Measurements from ENCODE around the gene WDR37. TPM values are rescaled to one million over a fixed set of nuclear protein-coding genes. Genes with fewer than 3 reads are reported as not detected.
A peak's percentile ranks its signal among the peaks of the same experiment; 100 is the strongest.

Gene WDR37
- total and polyA plus RNA-seq, 4 donors, result 18.7 to 32.6 (median 28.9) TPM

DNA sequence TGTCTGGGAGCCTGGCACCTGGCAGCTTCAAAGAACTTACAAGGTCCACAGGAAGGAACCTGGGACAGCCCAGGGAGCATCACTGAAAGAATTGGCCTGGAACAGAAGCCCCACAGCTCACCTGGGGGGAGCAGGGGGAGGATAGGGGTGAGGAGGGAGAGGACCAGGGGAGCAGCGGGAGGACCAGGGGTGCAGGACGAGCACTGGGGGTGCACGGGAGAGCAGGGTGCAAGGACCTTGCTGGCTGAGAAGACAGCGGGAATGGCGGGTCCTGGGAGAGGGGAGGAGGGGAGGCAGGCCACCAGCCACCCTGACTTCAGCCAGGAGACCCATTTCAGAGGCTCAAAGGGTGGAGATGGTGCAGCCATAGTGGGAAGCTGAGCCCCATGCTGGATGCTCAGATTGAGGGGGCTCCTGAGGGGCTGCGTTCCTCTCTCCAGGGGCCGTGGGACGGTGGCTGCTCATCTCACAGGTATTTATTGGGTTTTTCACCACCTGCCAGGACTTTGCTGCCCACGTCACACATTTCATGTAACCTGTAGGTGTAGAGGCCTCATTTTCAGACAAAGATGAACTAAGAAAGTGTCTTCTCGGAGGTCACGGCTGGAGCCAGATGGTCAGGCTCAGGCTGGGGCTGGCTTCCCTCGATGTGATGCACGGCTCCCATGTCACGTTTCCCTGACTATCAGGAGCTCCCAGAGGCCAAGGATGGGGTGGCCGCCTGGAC, 110.1 kb downstream of the WDR37 start:
- Histone ChIP-seq H3K4me1 (ENCODE audit: control insufficient read depth, insufficient read depth, low read length) (peaks cover 9% of the 10 kb centered on the region), H3K4me3 (ENCODE audit: low read depth, low read length) (no peak overlapping the region), H3K36me3 (ENCODE audit: control insufficient read depth, insufficient read depth, low read length) (no peaks in the 10 kb centered on the region), H3K27me3 (ENCODE audit: control insufficient read depth, insufficient read depth, low read length) (no peaks in the 10 kb centered on the region), H3K9me3 (ENCODE audit: control insufficient read depth, insufficient read depth, low read length) (no peaks in the 10 kb centered on the region), H3K27ac (ENCODE audit: low read depth, low read length) (no peak overlapping the region)
- WGBS (ENCODE audit: insufficient coverage), result 93% methylated on average over 15 of the region's 15 CpGs
- DNase-seq (ENCODE audit: low read depth in 4 of 6, low spot score in 6 of 6), result no peak

DNA sequence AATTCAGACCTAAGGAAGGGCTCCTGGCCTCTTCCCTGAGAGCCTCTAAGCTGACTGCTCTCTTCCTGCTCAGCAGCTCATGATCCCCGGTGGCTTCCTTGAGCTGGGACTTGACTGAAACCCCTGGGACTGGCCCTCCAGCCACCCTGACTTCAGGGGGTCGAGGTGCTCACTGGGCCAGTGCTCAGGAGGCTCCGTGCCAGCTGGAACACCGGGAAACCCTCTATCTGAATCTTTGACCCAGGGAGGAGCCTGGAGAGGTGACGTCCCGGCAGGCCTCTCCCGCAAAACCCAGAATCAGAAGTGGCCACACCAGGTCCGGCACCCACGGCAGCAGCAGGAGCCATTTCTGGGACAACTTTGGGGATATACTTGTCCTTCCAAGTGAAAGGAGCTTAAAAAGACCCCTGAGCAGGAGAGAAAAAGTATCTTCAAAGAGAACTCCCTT, 110.7 kb downstream of the WDR37 start:
- H3K27ac ChIP-seq (ENCODE audit: low read depth, low read length), result no peak overlapping the region
- no peak for DNase-seq (ENCODE audit: low read depth in 4 of 6, low spot score in 6 of 6)
- peaks cover 9% of the 10 kb centered on the region for H3K4me1 ChIP-seq (ENCODE audit: control insufficient read depth, insufficient read depth, low read length)
- no peaks in the 10 kb centered on the region for H3K36me3 ChIP-seq (ENCODE audit: control insufficient read depth, insufficient read depth, low read length)
- H3K4me3 ChIP-seq (ENCODE audit: low read depth, low read length), result no peak overlapping the region
- 91% methylated on average over 9 of the region's 9 CpGs for WGBS (ENCODE audit: insufficient coverage)
- no peaks in the 10 kb centered on the region for H3K27me3 ChIP-seq (ENCODE audit: control insufficient read depth, insufficient read depth, low read length)
- no peaks in the 10 kb centered on the region for H3K9me3 ChIP-seq (ENCODE audit: control insufficient read depth, insufficient read depth, low read length)

DNA sequence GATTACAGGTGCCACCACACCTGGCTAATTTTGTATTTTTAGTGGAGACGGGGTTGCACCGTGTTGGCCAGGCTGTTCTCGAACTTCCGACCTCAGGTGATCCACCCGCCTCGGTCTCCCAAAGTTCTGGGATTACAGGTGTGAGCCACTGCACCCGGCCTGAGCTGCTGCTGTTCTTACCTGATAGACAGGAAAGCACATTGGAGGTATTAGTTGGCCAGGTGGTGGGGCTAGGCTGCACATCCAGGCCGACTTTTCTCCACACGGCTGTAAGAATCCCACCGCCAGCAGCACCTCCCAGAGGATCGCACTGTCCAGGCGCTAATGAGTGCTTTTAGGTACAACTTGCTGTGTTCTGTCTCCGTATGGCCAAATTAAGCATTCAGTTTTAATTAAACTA, 112.6 kb downstream of the WDR37 start:
- DNase-seq (ENCODE audit: low read depth in 4 of 6, low spot score in 6 of 6), result no peak
- Histone ChIP-seq H3K27me3 (ENCODE audit: control insufficient read depth, insufficient read depth, low read length) (no peaks in the 10 kb centered on the region), H3K9me3 (ENCODE audit: control insufficient read depth, insufficient read depth, low read length) (no peaks in the 10 kb centered on the region), H3K4me1 (ENCODE audit: control insufficient read depth, insufficient read depth, low read length) (peaks cover 9% of the 10 kb centered on the region), H3K36me3 (ENCODE audit: control insufficient read depth, insufficient read depth, low read length) (no peaks in the 10 kb centered on the region), H3K27ac (ENCODE audit: low read depth, low read length) (no peak overlapping the region), H3K4me3 (ENCODE audit: low read depth, low read length) (no peak overlapping the region)
- WGBS (ENCODE audit: insufficient coverage), result 93% methylated on average over 12 of the region's 13 CpGs

DNA sequence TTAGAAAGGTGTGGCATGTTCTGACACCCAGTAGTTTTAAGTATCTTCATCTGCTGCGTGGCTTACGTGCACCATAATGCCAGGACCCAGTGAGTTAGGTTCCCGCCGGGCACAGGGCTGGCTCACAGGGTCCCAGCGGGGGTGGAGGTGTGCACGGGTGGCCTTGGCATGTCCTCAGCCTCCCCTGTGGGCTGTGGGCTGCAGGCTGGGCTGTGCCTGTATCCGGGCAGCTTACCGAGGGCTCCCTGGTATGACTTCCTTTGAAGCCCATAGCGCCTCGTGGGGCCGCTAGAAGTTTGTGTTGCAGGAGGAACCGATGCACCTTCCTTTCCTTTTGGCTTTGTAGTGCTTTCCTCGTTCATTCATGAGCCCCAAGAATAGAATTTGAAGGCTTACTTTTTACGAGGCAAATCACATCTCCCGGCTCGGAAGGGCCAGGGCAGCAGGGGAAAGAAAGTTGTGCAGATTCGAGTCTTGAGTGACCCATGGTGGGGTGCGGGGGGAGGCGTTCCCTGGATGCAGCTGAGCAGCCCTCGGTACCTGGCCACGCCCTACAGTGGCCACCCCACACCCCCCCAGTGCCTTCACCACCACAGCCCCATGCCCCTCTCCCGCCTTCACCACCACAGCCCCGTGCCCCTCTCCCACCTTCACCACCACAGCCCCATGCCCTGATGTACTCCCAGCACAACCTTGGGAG, 113.2 kb downstream of the WDR37 start:
- Histone ChIP-seq H3K27me3 (ENCODE audit: control insufficient read depth, insufficient read depth, low read length) (no peaks in the 10 kb centered on the region), H3K36me3 (ENCODE audit: control insufficient read depth, insufficient read depth, low read length) (no peaks in the 10 kb centered on the region), H3K9me3 (ENCODE audit: control insufficient read depth, insufficient read depth, low read length) (no peaks in the 10 kb centered on the region), H3K4me3 (ENCODE audit: low read depth, low read length) (no peak overlapping the region), H3K4me1 (ENCODE audit: control insufficient read depth, insufficient read depth, low read length) (peaks cover 9% of the 10 kb centered on the region), H3K27ac (ENCODE audit: low read depth, low read length) (no peak overlapping the region)
- DNase-seq (ENCODE audit: low read depth in 4 of 6, low spot score in 6 of 6), result no peak
- WGBS (ENCODE audit: insufficient coverage), result 57% methylated on average over 17 of the region's 23 CpGs

DNA sequence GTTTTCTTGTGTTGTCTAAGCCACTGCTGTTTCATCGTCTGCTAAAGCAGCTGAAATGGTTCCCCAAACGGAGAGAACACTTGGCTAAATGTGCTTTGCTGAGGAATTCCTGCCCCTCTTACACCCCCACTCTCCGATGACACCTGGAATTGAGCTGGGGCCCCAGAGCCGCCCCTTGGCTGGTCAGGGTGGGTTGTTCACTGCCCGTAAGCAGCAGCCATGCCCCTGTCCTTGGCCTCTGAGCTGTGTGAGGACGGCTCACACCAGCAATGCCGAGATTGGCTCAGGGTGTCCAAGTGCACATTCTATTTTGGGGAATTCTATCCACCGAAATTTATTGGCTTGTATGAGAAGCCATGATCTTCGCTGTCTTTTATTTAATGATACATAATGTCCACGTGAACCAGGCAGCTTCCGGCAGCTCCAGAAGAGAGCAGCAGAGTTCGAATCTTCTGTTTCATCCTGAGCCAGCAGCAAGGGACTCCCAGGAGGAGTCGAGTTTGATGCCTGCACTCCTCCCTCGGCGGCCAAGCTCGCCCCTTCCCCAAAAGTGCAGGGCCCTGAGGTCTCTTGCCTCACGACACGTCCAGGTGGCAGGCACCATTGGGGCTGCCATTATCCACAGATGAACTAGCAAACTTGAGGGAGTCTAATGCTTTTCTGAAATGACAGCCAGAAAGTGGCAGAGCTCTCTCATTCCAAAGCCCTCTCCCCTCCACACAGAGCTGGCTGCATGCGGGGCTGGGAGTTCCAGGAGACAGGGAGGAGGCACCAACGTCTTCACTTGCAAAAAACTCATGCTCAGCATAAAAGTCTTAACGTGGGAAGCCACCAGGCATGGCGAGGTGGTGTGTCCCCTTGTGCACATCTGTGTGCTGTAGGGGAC, 114.0 kb downstream of the WDR37 start:
- Histone ChIP-seq H3K4me3 (ENCODE audit: low read depth, low read length) (no peak overlapping the region), H3K9me3 (ENCODE audit: control insufficient read depth, insufficient read depth, low read length) (no peaks in the 10 kb centered on the region), H3K27ac (ENCODE audit: low read depth, low read length) (no peak overlapping the region), H3K27me3 (ENCODE audit: control insufficient read depth, insufficient read depth, low read length) (no peaks in the 10 kb centered on the region), H3K4me1 (ENCODE audit: control insufficient read depth, insufficient read depth, low read length) (peaks cover 9% of the 10 kb centered on the region), H3K36me3 (ENCODE audit: control insufficient read depth, insufficient read depth, low read length) (no peaks in the 10 kb centered on the region)
- DNase-seq (ENCODE audit: low read depth in 4 of 6, low spot score in 6 of 6), result peak in 1 of 6 donors; percentile 54
- 67% methylated on average over 18 of the region's 22 CpGs for WGBS (ENCODE audit: insufficient coverage)

DNA sequence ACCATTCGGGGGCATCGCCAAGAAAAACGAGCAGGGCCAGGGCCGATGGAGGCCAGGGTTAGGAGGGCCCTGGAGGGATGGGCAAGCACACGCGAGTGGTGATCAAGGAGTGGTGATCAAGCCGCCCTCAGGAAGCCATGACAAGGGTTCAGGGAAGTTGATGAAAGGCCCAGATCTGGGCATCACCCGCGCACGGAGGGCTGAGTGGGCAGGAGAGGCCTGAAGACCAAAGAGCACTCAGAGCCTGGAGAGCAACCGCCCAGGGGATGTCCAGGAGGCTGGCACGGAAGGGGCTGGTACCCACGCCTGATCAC, 114.6 kb downstream of the WDR37 start:
- DNase-seq (ENCODE audit: low read depth in 4 of 6, low spot score in 6 of 6), result no peak
- Histone ChIP-seq H3K4me3 (ENCODE audit: low read depth, low read length) (no peak overlapping the region), H3K4me1 (ENCODE audit: control insufficient read depth, insufficient read depth, low read length) (peaks cover 9% of the 10 kb centered on the region), H3K27ac (ENCODE audit: low read depth, low read length) (no peak overlapping the region), H3K9me3 (ENCODE audit: control insufficient read depth, insufficient read depth, low read length) (no peaks in the 10 kb centered on the region), H3K36me3 (ENCODE audit: control insufficient read depth, insufficient read depth, low read length) (no peaks in the 10 kb centered on the region), H3K27me3 (ENCODE audit: control insufficient read depth, insufficient read depth, low read length) (no peaks in the 10 kb centered on the region)
- WGBS (ENCODE audit: insufficient coverage), result 94% methylated on average over 13 of the region's 13 CpGs

DNA sequence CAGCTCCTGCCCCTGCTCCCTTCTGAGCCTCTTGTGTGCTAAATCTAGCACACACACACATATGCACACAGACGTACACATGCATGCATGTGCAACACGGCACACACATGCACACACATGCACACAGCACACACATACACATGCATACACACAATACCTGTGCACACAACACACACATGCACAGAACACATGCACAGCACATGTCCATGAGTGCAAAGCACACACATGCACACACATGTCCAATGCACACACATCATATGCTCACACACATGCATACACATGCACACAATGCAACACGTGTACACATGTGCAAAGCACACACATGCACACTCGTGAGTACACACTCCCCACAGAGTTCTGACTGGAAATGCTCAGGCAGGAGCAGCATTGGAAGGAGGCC, 115.0 kb downstream of the WDR37 start:
- WGBS (ENCODE audit: insufficient coverage), result 90% methylated on average over 4 of the region's 4 CpGs
- no peak for DNase-seq (ENCODE audit: low read depth in 4 of 6, low spot score in 6 of 6)
- peaks cover 10% of the 10 kb centered on the region for H3K4me1 ChIP-seq (ENCODE audit: control insufficient read depth, insufficient read depth, low read length)
- H3K27ac ChIP-seq (ENCODE audit: low read depth, low read length), result no peak overlapping the region
- no peaks in the 10 kb centered on the region for H3K27me3 ChIP-seq (ENCODE audit: control insufficient read depth, insufficient read depth, low read length)
- H3K4me3 ChIP-seq (ENCODE audit: low read depth, low read length), result no peak overlapping the region
- H3K36me3 ChIP-seq (ENCODE audit: control insufficient read depth, insufficient read depth, low read length), result no peaks in the 10 kb centered on the region
- H3K9me3 ChIP-seq (ENCODE audit: control insufficient read depth, insufficient read depth, low read length), result no peaks in the 10 kb centered on the region

DNA sequence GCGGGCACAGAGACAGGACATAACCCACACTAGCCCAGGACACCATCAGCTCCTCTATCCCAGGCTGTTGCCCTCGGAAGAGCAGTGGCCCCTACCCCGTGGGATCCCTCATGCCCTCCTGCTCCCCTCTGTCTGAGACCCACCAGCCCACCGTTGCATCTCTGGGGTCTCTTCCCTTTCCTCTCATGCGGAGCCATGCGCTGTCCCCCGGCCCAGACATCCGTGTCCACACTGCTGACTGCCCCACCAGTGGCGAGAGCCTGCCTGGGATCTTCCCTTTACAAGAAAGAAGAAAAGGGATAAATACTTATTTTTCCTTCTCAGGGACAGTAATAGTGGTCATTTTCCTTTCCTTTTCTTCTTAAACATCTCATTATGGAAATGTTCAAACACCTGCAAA, 115.4 kb downstream of the WDR37 start:
- DNase-seq (ENCODE audit: low read depth in 4 of 6, low spot score in 6 of 6), result no peak
- 88% methylated on average over 8 of the region's 9 CpGs for WGBS (ENCODE audit: insufficient coverage)
- Histone ChIP-seq H3K4me1 (ENCODE audit: control insufficient read depth, insufficient read depth, low read length) (peaks cover 14% of the 10 kb centered on the region), H3K27me3 (ENCODE audit: control insufficient read depth, insufficient read depth, low read length) (no peaks in the 10 kb centered on the region), H3K27ac (ENCODE audit: low read depth, low read length) (no peak overlapping the region), H3K36me3 (ENCODE audit: control insufficient read depth, insufficient read depth, low read length) (no peaks in the 10 kb centered on the region), H3K4me3 (ENCODE audit: low read depth, low read length) (no peak overlapping the region), H3K9me3 (ENCODE audit: control insufficient read depth, insufficient read depth, low read length) (no peaks in the 10 kb centered on the region)

DNA sequence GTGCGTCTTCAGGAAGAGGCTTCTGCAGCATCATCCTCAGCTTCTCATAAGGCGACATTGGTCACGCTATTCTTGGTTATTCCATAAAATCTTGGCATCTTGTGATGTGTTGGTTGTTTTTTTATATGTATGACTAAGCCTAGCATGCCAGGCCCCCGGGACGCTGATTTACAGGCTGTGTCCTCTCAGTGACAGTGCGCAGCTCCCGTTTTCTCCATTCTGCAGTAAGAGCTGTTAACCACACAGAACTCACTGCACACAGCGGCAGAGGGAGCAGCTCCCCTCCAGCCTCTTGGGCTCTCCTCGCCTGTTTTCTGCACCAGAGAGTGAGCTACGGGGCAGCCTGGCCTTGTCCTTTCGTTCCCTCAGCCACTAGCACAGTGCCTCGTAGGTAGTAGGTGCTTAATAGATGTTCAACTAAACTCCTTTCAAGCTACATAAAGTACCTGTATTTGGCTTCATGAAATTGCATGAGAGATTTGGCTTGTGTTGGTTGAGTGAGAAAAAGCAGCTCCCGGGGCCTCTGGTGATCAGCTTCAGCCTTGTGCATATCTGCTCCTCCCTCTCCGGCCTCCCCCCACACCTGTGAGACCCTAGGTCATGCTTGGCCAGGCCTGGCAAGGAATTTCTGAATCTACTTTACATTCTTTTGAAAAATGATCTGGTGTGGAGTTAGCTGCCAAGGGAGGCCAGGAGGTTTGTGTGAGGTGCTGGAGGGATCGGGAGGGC, 116.2 kb downstream of the WDR37 start:
- H3K4me3 ChIP-seq (ENCODE audit: low read depth, low read length), result no peak overlapping the region
- 79% methylated on average over 9 of the region's 15 CpGs for WGBS (ENCODE audit: insufficient coverage)
- no peak overlapping the region for H3K27ac ChIP-seq (ENCODE audit: low read depth, low read length)
- no peaks in the 10 kb centered on the region for H3K9me3 ChIP-seq (ENCODE audit: control insufficient read depth, insufficient read depth, low read length)
- no peaks in the 10 kb centered on the region for H3K27me3 ChIP-seq (ENCODE audit: control insufficient read depth, insufficient read depth, low read length)
- H3K36me3 ChIP-seq (ENCODE audit: control insufficient read depth, insufficient read depth, low read length), result no peaks in the 10 kb centered on the region
- no peak for DNase-seq (ENCODE audit: low read depth in 4 of 6, low spot score in 6 of 6)
- peaks cover 14% of the 10 kb centered on the region for H3K4me1 ChIP-seq (ENCODE audit: control insufficient read depth, insufficient read depth, low read length)

All from spinal cord (tissue), 10 donors.